Measurements from ENCODE around the gene FBXW11. TPM values are rescaled to one million over a fixed set of nuclear protein-coding genes. Genes with fewer than 3 reads are reported as not detected.

FBXW11 gene
- total RNA-seq, 1 experiment from 2014 or later, result 85.3 TPM

GRCh38 chr5:172010278-172010677, 3.8 kb upstream of the FBXW11 start:
- Histone ChIP-seq H4K8ac (replicated peaks; ENCODE audit: insufficient read length, low read depth, low read length) (no peak overlapping the region), H2BK12ac (ENCODE audit: insufficient read length, low read depth, low read length) (no peak overlapping the region), H3K79me1 (ENCODE audit: insufficient read depth, low read depth, low read length, poor library complexity, severe bottlenecking) (no peaks in the 10 kb centered on the region), H4K5ac (ENCODE audit: insufficient read length, low read depth, low read length) (no peak overlapping the region), H3K4me2 (ENCODE audit: insufficient read depth, insufficient read length, low read length) (no peak overlapping the region), H3K27me3 (ENCODE audit: insufficient read depth, low read length) (no peaks in the 10 kb centered on the region), H2BK120ac (ENCODE audit: low read depth, low read length, poor library complexity, severe bottlenecking) (no peak overlapping the region), H3K9ac (ENCODE audit: extremely low read depth, insufficient read length, low read length) (no peak overlapping the region), H4K91ac (ENCODE audit: insufficient read length, low read depth, low read length) (no peak overlapping the region), H3K4ac (ENCODE audit: low read depth, low read length) (no peak overlapping the region), H2AK5ac (ENCODE audit: insufficient read length, low read length) (no peak overlapping the region), H2BK20ac (ENCODE audit: low read depth, low read length, poor library complexity, severe bottlenecking) (no peak overlapping the region), H3K9me3 (ENCODE audit: control insufficient read depth, low read depth, low read length) (no peaks in the 10 kb centered on the region), H2BK5ac (ENCODE audit: insufficient read length, low read length) (no peak overlapping the region), H3T11ph (ENCODE audit: low read length) (no peak overlapping the region), H2BK15ac (ENCODE audit: low read depth, low read length) (no peak overlapping the region), H2AFZ (ENCODE audit: low read length) (no peak overlapping the region), H3K27ac (ENCODE audit: insufficient read length, low read depth, low read length) (peak overlapping the region; percentile 4), H3K18ac (ENCODE audit: insufficient read length, low read depth, low read length) (no peak overlapping the region), H3K23me2 (ENCODE audit: insufficient read length, low read depth, low read length, poor library complexity, severe bottlenecking) (peaks cover 10% of the 10 kb centered on the region), H3K56ac (ENCODE audit: insufficient read length, low read depth, low read length) (no peak overlapping the region), H3K79me2 (ENCODE audit: insufficient read depth, low read length) (peaks cover 4% of the 10 kb centered on the region; the same call in 1 of the 2 replicates), H3K4me1 (ENCODE audit: insufficient read depth, low read length) (peaks cover 11% of the 10 kb centered on the region), H4K20me1 (ENCODE audit: control insufficient read depth, insufficient read depth, insufficient read length) (no peaks in the 10 kb centered on the region), H3K23ac (ENCODE audit: insufficient read length, low read depth, low read length) (no peak overlapping the region), H3K14ac (ENCODE audit: insufficient read depth, low read length) (no peak overlapping the region)
- Mint-ChIP-seq H3K27me3 (ENCODE audit: low read depth) (no peaks in the 10 kb centered on the region), H3K9me3 (no peaks in the 10 kb centered on the region), H3K4me1 (peaks cover 34 to 39% of the 10 kb centered on the region in 2 experiments), H3K4me3 (peak overlapping the region in 1 of 2 experiments; percentile 3; a peak in 1 of 5 replicates), H3K36me3 (ENCODE audit: insufficient read depth in 1 of 3, low read depth in 3 of 3) (peaks cover 0 to 9% (median 7%) of the 10 kb centered on the region in 3 experiments; a peak in 6 of 7 replicates), H3K27ac (peak overlapping the region in 2 of 3 experiments; percentile 75 to 82; a peak in 3 of 7 replicates)
- DNase-seq, result no peak
- TF ChIP-seq CTCF (conservative IDR thresholded peaks at IDR 0.05), result peak; percentile 48; the same call in 2 of the 3 replicates
- WGBS (ENCODE audit: extremely low coverage, insufficient read length, low lambda C conversion rate), result no CpG with 5 or more reads among the region's 2 CpGs
